Retinal pigment epithelial cell (primary cell): ENCODE data around the gene OXA1L.

Experiments used
- DNase-seq: peaks from one replicate; pipeline ENCODE4 v3.0.0-alpha.2; 2010; ENCODE audit warnings: low read depth
- H3K4me3 ChIP-seq: 2 replicates; pipeline ENCODE4 v1.5.1; 2011; ENCODE audit warnings: mild to moderate bottlenecking, low read length, control low read depth, moderate library complexity
- TF ChIP-seq, protein P1 (sequence below): conservative IDR thresholded peaks from 2 replicates; pipeline ENCODE4 v1.5.1; 2011; ENCODE audit warnings: low read depth, low read length, control low read depth, inconsistent platforms

Gene OXA1L

GRCh38 chr14:22793976-22794375 lies 27.5 kb downstream of the OXA1L start:
- no peak overlapping the region for H3K4me3 ChIP-seq
- TF ChIP-seq, protein P1, sequence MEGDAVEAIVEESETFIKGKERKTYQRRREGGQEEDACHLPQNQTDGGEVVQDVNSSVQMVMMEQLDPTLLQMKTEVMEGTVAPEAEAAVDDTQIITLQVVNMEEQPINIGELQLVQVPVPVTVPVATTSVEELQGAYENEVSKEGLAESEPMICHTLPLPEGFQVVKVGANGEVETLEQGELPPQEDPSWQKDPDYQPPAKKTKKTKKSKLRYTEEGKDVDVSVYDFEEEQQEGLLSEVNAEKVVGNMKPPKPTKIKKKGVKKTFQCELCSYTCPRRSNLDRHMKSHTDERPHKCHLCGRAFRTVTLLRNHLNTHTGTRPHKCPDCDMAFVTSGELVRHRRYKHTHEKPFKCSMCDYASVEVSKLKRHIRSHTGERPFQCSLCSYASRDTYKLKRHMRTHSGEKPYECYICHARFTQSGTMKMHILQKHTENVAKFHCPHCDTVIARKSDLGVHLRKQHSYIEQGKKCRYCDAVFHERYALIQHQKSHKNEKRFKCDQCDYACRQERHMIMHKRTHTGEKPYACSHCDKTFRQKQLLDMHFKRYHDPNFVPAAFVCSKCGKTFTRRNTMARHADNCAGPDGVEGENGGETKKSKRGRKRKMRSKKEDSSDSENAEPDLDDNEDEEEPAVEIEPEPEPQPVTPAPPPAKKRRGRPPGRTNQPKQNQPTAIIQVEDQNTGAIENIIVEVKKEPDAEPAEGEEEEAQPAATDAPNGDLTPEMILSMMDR, result no peak
- DNase-seq, result no peak

- TF ChIP-seq, protein P1, result no peak
- H3K4me3 ChIP-seq, result no peak overlapping the region
- no peak for DNase-seq
Observed at GRCh38 chr14:22794551-22794951, 28.1 kb downstream of the OXA1L start.

GRCh38 chr14:22796087-22796707 lies 29.7 kb downstream of the OXA1L start:
- DNase-seq, result no peak
- H3K4me3 ChIP-seq, result no peak overlapping the region
- TF ChIP-seq, protein P1, result no peak

- no peak overlapping the region for H3K4me3 ChIP-seq
- TF ChIP-seq, protein P1, result no peak
- DNase-seq, result no peak
Observed at GRCh38 chr14:22797017-22797917, 30.8 kb downstream of the OXA1L start.

DNA sequence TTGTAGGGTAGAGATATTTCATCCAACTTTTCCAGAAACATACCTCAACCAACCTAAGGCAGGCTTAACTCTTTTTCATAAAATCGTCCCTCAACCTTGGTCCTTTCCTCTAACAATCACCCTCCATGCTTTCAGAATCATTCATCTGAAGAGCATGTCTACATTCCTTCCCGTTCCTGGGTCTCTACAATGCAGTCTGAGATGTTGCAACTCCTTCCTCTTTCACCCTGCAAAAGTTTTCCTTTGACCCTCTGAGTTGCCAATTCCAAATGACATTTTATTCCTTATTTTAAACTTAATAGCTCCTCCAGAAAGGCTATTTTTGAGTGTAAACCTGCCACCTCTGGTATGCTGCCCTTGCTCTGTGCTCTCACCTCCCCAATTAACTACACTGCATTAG lies 32.0 kb downstream of the OXA1L start:
- TF ChIP-seq, protein P1, result no peak
- DNase-seq, result no peak
- no peak overlapping the region for H3K4me3 ChIP-seq

DNA sequence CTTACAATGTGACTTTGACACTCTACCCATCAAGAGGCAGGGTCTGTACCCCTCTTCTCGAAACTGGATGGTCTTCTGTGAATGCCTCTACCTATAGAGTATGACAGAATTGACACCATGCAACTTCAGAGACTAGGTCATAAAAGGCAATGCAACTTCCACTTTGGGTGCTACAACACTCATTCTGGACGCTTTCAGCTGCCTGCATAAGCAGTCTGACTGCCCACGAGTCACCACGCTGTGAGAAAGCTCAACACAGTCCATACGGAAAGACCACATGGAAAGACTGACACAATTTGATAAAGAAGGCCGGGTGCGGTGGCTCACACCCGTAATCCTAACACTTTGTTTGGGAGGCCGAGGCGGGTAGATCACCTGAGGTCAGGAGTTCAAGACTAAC lies 33.9 kb downstream of the OXA1L start:
- TF ChIP-seq, protein P1, result no peak
- H3K4me3 ChIP-seq, result no peak overlapping the region
- DNase-seq, result no peak

- no peak overlapping the region for H3K4me3 ChIP-seq
- DNase-seq, result no peak
- TF ChIP-seq, protein P1, result no peak
Observed at GRCh38 chr14:22801716-22802115, 35.2 kb downstream of the OXA1L start.
